Activated naive CD4-positive, alpha-beta T cell treated with anti-CD3 and anti-CD28 coated beads for 36 hours (primary cell): ENCODE measurements around the gene FMR1. TPM values are rescaled to one million over a fixed set of nuclear protein-coding genes. Genes with fewer than 3 reads are reported as not detected.

Source experiments
- CTCF ChIA-PET: fragments of 350-600 bp; sonication (Branson Sonifier 250); formaldehyde crosslinking; loops from one replicate; lab custom pipeline; 2021; ENCODE audit warnings: antibody characterized with exemption; lab: Charles Lee
- DNase-seq: peaks from one replicate; pipeline ENCODE4 v3.0.0-alpha.2; 2020
- H3K27ac Mint-ChIP-seq: one replicate; pipeline ENCODE4 v1.8.0; 2021; ENCODE audit warnings: mild to moderate bottlenecking, mixed read lengths
- H3K27me3 Mint-ChIP-seq: one replicate; pipeline ENCODE4 v1.8.0; 2021; ENCODE audit warnings: low read depth, mixed read lengths
- H3K36me3 Mint-ChIP-seq: one replicate; pipeline ENCODE4 v1.8.0; 2021; ENCODE audit warnings: low read depth, mixed read lengths
- H3K4me1 Mint-ChIP-seq: one replicate; pipeline ENCODE4 v1.8.0; 2021; ENCODE audit warnings: low read depth, mixed read lengths
- H3K4me3 Mint-ChIP-seq: one replicate; pipeline ENCODE4 v1.8.0; 2021; ENCODE audit warnings: mild to moderate bottlenecking, moderate library complexity, mixed read lengths
- H3K9me3 Mint-ChIP-seq: one replicate; pipeline ENCODE4 v1.8.0; 2021; ENCODE audit warnings: mixed read lengths
- intact Hi-C: fragments of 100-400 bp; cut with micrococcal nuclease; formaldehyde crosslinking; loops from one replicate; pipeline ENCODE4 v1.15.1; 2023
- total RNA-seq, 2 experiments: library from RNA; stranded (reverse); gene quantifications; one replicate each; pipeline ENCODE4 v1.2.3, GENCODE V29; 2021

Gene FMR1
- total RNA-seq, 2 experiments from 2014 or later, result 24.5 to 25.7 TPM

- Mint-ChIP-seq H3K4me1 (peaks cover 3% of the 10 kb centered on the region), H3K27ac (no peak overlapping the region), H3K9me3 (no peaks in the 10 kb centered on the region), H3K4me3 (no peak overlapping the region), H3K36me3 (no peaks in the 10 kb centered on the region), H3K27me3 (peaks cover 3% of the 10 kb centered on the region)
- DNase-seq, result no peak
- CTCF ChIA-PET, result no interaction called here
- intact Hi-C loops, result no loop called here
Observed at GRCh38 chrX:147899379-147900114, 12.2 kb upstream of the FMR1 start.

- Mint-ChIP-seq H3K4me1 (peaks cover 3% of the 10 kb centered on the region), H3K4me3 (no peak overlapping the region), H3K27ac (no peak overlapping the region), H3K27me3 (no peaks in the 10 kb centered on the region), H3K9me3 (no peaks in the 10 kb centered on the region), H3K36me3 (no peaks in the 10 kb centered on the region)
- CTCF ChIA-PET, result no interaction called here
- no peak for DNase-seq
- intact Hi-C loops, result no loop called here
Observed at GRCh38 chrX:147900349-147900748, 11.4 kb upstream of the FMR1 start.

GRCh38 chrX:147901461-147902126 lies 10.1 kb upstream of the FMR1 start:
- intact Hi-C loops, result no loop called here
- Mint-ChIP-seq H3K36me3 (no peaks in the 10 kb centered on the region), H3K4me3 (no peak overlapping the region), H3K27ac (no peak overlapping the region), H3K9me3 (no peaks in the 10 kb centered on the region), H3K4me1 (peaks cover 3% of the 10 kb centered on the region), H3K27me3 (no peaks in the 10 kb centered on the region)
- DNase-seq, result no peak
- CTCF ChIA-PET, result interaction anchor here (0.6 kb wide), 1 partner anchor 248 kb away, joined by 4 read pairs; no protein-coding TSS in a partner anchor

- no peak for DNase-seq
- intact Hi-C loops, result no loop called here
Observed at GRCh38 chrX:147902270-147902669, 9.4 kb upstream of the FMR1 start.

GRCh38 chrX:147908106-147908505 lies 3.6 kb upstream of the FMR1 start:
- CTCF ChIA-PET, result no interaction called here
- H3K9me3 Mint-ChIP-seq, result no peaks in the 10 kb centered on the region
- no peak overlapping the region for H3K4me3 Mint-ChIP-seq
- H3K27me3 Mint-ChIP-seq, result no peaks in the 10 kb centered on the region
- intact Hi-C loops, result no loop called here
- DNase-seq, result no peak
- no peaks in the 10 kb centered on the region for H3K36me3 Mint-ChIP-seq
- H3K27ac Mint-ChIP-seq, result no peak overlapping the region
- peaks cover 8% of the 10 kb centered on the region for H3K4me1 Mint-ChIP-seq

More at GRCh38 chrX:147902270-147902669, 9.4 kb upstream of the FMR1 start:
- no peaks in the 10 kb centered on the region for H3K27me3 Mint-ChIP-seq
- H3K9me3 Mint-ChIP-seq, result no peaks in the 10 kb centered on the region
- H3K36me3 Mint-ChIP-seq, result no peaks in the 10 kb centered on the region
- no peak overlapping the region for H3K4me3 Mint-ChIP-seq
- CTCF ChIA-PET, result interaction anchor here (0.6 kb wide), 1 partner anchor 247 kb away, joined by 4 read pairs; no protein-coding TSS in a partner anchor
- peaks cover 3% of the 10 kb centered on the region for H3K4me1 Mint-ChIP-seq
- no peak overlapping the region for H3K27ac Mint-ChIP-seq

GRCh38 chrX:147910607-147911006 lies 1.1 kb upstream of the FMR1 start:
- intact Hi-C loops, result loop anchor here (1.0 to 10.0 kb wide), 6 partner anchors 173 to 1630 kb away; no protein-coding TSS in a partner anchor
- Mint-ChIP-seq H3K36me3 (no peaks in the 10 kb centered on the region), H3K27me3 (no peaks in the 10 kb centered on the region), H3K4me1 (peaks cover 17% of the 10 kb centered on the region), H3K4me3 (peak overlapping the region; percentile 82), H3K27ac (no peak overlapping the region), H3K9me3 (no peaks in the 10 kb centered on the region)
- no peak for DNase-seq
- CTCF ChIA-PET, result no interaction called here

GRCh38 chrX:147912093-147912801 lies 528 bp downstream of the FMR1 start:
- H3K4me1 Mint-ChIP-seq, result peaks cover 33% of the 10 kb centered on the region
- H3K4me3 Mint-ChIP-seq, result peak overlapping the region; percentile 93
- DNase-seq, result peak; percentile 42
- CTCF ChIA-PET, result no interaction called here
- intact Hi-C loops, result loop anchor here (5.0 to 10.0 kb wide), 4 partner anchors 175 to 1373 kb away; no protein-coding TSS in a partner anchor
- no peaks in the 10 kb centered on the region for H3K27me3 Mint-ChIP-seq
- no peaks in the 10 kb centered on the region for H3K36me3 Mint-ChIP-seq
- H3K27ac Mint-ChIP-seq, result peak overlapping the region; percentile 94
- H3K9me3 Mint-ChIP-seq, result no peaks in the 10 kb centered on the region

- CTCF ChIA-PET, result no interaction called here
- no peak overlapping the region for H3K27ac Mint-ChIP-seq
- intact Hi-C loops, result loop anchor here (5.0 to 10.0 kb wide), 4 partner anchors 176 to 1371 kb away; no protein-coding TSS in a partner anchor
Observed at GRCh38 chrX:147913570-147913969, 1.9 kb downstream of the FMR1 start.

GRCh38 chrX:147914591-147914990 lies 2.9 kb downstream of the FMR1 start:
- intact Hi-C loops, result loop anchor here (5.0 to 10.0 kb wide), 4 partner anchors 177 to 1370 kb away; no protein-coding TSS in a partner anchor
- Mint-ChIP-seq H3K36me3 (no peaks in the 10 kb centered on the region), H3K27me3 (no peaks in the 10 kb centered on the region), H3K27ac (peak overlapping the region; percentile 8), H3K9me3 (no peaks in the 10 kb centered on the region), H3K4me1 (peaks cover 44% of the 10 kb centered on the region), H3K4me3 (peak overlapping the region; percentile 50)
- DNase-seq, result no peak
- CTCF ChIA-PET, result no interaction called here

More at GRCh38 chrX:147913570-147913969, 1.9 kb downstream of the FMR1 start:
- DNase-seq, result no peak
- no peaks in the 10 kb centered on the region for H3K27me3 Mint-ChIP-seq
- H3K4me3 Mint-ChIP-seq, result peak overlapping the region; percentile 93
- H3K9me3 Mint-ChIP-seq, result no peaks in the 10 kb centered on the region
- H3K4me1 Mint-ChIP-seq, result peaks cover 44% of the 10 kb centered on the region
- H3K36me3 Mint-ChIP-seq, result no peaks in the 10 kb centered on the region

- Mint-ChIP-seq H3K27me3 (no peaks in the 10 kb centered on the region), H3K36me3 (no peaks in the 10 kb centered on the region), H3K4me1 (peaks cover 46% of the 10 kb centered on the region), H3K4me3 (no peak overlapping the region), H3K27ac (peak overlapping the region; percentile 90), H3K9me3 (no peaks in the 10 kb centered on the region)
- no peak for DNase-seq
- CTCF ChIA-PET, result no interaction called here
- intact Hi-C loops, result loop anchor here (10.0 kb wide), 3 partner anchors 368 to 1368 kb away; no protein-coding TSS in a partner anchor
Observed at GRCh38 chrX:147916375-147916968, 4.8 kb downstream of the FMR1 start.

GRCh38 chrX:147917700-147918695 lies 6.3 kb downstream of the FMR1 start:
- DNase-seq, result peak; percentile 38
- peak overlapping the region; percentile 42 for H3K4me3 Mint-ChIP-seq
- peaks cover 50% of the 10 kb centered on the region for H3K4me1 Mint-ChIP-seq
- H3K9me3 Mint-ChIP-seq, result no peaks in the 10 kb centered on the region
- H3K27ac Mint-ChIP-seq, result peak overlapping the region; percentile 90
- no peaks in the 10 kb centered on the region for H3K36me3 Mint-ChIP-seq
- intact Hi-C loops, result loop anchor here (1.0 to 10.0 kb wide), 4 partner anchors 17 to 1367 kb away; no protein-coding TSS in a partner anchor
- CTCF ChIA-PET, result no interaction called here
- H3K27me3 Mint-ChIP-seq, result no peaks in the 10 kb centered on the region
